ENCODE measurements around the gene TRABD2B. TPM values are rescaled to one million over a fixed set of nuclear protein-coding genes. Genes with fewer than 3 reads are reported as not detected.

The TRABD2B gene
- polyA plus RNA-seq, 1 donor: 21.2 TPM

- DNase-seq: no peak
Observed at GRCh38 chr1:47776667-47777131, 220.5 kb downstream of the TRABD2B start.

DNA sequence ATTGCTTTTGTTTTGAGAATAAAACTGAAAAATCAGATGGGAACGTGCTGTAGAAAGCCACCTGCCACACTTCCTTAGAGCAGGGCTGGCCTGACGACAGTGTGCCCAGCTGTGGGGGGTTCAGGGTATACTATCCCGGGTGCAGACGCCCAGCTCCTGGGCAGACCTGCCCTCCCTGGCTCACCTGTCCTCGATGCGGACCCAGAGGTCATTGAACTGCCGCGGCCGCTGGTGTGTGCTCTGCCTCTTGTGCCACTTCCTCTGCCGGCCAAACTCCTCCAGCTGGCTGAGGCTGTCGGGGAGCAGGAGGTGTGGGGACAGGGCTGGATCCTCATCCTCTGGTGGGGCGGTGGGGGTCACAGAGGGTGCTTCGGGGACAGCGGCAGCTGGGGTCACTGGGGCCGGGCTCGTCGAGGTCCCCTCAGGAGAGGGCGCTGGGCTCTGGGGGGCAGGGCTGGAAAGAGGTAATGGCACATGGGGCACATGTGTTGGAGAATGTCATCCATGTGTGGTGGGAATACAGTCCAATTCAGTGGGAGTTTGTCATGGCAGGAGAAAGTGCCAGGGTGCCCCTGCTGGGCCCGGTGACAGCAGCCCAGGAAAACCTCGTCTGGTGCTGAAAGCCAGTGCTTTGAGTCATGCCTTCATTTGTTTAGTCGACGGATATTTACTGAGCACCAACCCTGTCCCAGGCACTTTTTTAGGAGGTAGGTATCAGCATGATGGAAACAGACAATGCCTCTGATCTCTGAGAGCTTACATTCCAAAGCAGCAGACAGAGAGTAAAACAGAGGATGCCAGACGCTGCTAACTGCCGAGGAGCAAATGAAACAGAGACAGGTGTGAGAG is 222.0 kb downstream of the TRABD2B start:
- DNase-seq: no peak

DNA sequence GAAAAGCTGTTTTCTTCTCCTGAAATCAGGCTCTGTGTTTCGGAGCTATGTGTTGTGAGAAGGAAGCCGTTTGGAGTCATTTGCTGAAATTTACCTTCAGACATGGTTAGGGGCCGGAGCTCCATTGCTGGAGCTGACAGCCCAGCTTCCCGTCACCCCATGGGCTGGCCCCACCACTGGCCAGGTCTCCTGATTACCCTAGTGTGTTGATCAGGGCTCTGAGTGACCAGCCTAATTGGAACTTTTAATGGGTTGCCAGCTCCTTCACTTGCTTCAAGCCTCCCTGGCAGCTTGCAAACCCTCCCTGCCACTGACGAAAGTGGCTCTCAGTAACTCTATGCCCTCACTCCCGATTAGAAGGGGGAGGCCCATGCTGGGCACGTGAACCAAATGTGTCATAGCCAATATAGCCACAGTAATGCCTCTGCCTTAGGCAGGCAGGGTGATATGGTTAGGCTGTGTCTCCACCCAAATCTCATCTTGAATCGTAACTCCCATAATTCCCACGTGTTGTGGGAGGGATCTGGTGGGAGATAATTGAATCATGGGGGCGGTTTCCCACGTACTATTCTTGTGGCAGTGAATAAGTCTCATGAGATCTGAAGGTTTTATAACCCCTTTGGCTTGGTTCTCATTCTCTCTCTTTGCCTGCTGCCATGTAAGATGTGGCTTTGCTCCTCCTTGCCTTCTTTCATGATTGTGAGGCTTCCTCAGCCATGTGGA is 224.1 kb downstream of the TRABD2B start:
- DNase-seq: no peak

GRCh38 chr1:47772281-47772680 is 224.9 kb downstream of the TRABD2B start:
- no peak for DNase-seq

DNA sequence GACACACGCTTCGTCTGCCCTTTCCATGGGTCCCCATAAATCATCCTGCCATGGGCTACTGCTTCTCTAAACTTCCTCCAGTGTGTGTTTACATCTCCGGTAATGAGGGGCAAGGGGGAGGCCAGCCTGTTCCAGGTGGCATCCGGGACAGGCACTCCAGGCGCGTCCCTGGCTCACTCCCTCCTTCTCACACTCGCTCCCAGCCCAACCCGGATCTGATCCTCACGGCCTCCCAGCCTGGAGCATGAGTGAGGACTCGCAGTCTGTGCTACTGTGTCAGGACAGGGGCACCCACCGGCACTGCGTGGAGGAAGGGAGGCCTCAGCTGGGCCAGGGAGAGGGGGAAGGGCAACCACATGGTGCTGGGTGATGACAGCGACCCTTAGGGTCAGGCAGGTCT is 225.4 kb downstream of the TRABD2B start:
- DNase-seq: peak; percentile 65

GRCh38 chr1:47769983-47770382 is 227.2 kb downstream of the TRABD2B start:
- no peak for DNase-seq

- no peak for DNase-seq
Observed at GRCh38 chr1:47769295-47769694, 227.9 kb downstream of the TRABD2B start.

DNA sequence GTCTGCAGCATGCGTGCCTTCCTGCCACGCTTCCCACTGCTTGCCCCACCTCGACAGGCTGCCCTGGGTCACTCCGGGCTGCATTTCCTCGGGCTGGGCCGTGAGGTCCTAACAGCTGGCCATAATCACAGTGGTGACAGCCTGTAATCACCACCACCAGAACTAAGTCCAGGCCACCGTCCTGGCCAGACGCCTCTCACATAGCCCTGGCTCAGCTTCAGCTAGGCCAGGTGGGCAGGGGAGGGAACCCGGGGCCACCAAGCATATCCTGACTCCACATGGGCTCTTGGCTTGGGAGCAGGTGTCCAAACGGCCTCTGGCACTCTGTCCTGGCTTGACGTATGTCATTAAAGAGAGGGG is 229.5 kb downstream of the TRABD2B start:
- DNase-seq: no peak

DNA sequence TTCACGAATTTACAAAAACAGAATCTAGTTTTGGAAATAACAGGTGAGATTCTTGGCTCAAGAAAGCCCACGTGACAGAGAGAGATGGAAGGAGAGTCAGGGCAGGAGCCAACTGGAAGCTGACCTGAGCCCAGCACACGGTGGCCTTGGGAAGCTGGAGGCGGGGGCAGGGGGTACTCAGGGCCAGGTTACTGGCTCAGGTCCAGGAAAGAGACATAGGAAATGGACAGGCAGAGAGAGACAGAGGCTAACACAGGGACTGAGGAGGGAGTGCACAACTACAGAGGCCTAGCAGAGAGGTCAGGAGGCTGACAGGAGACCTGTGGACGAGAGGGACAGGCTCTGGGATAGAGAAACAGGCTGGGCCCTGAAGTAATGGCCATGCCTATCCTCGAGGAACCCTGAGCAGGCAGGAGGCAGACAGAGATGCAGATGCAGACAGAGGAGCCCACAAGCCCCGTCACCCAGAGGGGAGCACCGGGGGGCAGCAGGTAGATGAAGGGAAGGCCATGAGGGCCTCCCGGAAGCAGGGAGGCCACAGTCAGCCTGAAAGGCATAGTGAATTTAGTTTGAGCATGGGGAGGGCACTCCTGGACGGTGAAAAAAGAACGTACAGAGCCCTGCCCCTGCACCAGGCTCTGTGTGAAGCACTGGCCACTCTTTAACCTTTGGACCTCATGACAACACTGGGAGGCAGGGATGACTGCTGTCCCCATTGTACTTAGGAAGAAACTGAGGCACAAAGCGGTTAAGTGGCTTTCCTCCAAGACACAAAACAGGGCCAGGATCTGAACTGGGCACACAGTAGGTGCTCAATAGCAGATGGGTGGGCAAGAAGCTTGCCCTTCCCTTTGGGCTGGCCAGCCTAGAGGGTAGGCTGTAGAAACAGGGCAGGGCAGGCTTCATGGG is 230.1 kb downstream of the TRABD2B start:
- DNase-seq: no peak

- no peak for DNase-seq
Observed at GRCh38 chr1:47765742-47766485, 231.3 kb downstream of the TRABD2B start.

- no peak for DNase-seq
Observed at GRCh38 chr1:47765236-47765635, 231.9 kb downstream of the TRABD2B start.

DNA sequence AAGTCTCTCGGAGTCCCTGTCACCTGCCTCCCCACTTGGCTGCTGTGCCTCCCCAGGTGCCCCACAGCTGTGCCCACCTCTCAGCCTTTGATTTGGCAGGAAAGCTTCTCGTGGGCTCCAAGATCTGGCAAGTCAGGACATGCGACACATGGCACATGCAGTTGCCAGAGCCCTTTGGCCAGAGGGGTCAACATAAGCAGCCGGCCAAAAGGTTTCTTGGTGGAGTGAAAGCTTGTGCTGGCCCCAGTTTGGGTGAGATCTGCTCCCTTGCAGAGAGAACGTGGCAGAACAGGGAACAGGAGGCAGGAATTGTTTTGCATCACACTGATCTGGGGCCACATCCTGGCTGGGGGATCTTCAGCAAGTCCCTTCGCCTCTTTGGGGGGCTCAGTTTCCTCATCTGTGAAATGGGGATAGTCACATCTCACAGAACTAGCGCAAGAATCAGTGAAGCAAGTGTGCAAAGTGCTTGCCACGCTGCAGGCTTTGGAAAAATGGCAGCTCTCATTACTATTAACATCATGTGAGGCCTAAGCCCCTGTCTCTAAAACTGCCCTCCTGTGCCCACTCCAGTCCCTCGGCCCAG is 232.6 kb downstream of the TRABD2B start:
- no peak for DNase-seq

GRCh38 chr1:47763591-47764171 is 233.5 kb downstream of the TRABD2B start:
- DNase-seq: no peak

DNA sequence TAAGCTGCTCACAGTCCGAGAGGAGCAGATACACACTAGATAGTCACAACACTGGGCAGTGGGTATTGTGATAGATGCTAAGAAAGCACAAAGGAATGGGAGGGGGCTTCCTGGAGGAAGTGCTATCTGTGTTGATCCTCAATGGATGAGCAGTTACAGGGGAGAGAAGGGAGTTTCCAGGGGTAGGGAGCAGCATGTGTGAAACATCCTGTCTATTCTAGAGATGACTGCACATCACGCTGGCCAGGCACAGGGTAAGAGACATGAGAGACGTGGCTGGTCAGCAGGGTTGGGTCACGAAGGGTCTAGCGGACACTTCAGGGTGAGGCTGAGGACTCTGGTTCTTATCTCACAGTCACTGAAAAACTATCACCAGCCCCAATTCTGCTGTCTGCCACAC is 235.2 kb downstream of the TRABD2B start:
- DNase-seq: no peak

DNA sequence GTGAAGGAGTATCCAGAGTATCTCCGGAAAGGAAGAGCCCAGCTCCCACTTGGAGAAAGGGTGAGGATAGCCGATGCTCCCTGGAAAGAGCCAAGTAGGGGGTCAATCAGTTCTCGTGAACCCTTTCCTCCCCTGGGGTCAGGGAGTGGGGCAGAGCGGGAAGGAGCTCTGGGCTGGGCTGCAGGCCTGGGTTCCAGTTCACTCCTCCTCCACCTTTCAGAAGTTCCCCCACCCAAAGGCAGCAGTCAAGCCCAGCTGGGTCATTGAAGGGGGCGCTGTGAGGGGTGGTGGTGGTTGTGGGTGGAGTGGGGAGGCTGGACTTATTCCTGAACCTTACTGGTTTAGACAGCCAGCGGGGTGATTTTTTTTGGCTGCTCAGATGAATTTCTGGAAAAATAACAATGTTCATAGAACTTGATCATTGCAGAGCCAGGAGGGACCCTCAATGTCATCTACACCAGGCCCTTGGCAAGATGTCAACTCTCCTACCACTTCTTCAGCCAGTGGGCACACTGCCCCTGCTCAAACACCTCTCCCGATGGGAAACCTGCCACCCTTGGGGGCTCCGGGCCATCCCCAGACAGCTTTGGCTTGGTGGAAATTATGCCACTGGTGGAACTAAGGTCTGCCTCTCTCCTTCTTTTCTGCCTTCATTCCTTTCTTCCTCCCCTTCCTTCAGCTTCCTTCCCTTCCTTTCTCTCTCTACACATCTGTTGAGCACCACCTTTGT is 235.8 kb downstream of the TRABD2B start:
- DNase-seq: no peak

DNA sequence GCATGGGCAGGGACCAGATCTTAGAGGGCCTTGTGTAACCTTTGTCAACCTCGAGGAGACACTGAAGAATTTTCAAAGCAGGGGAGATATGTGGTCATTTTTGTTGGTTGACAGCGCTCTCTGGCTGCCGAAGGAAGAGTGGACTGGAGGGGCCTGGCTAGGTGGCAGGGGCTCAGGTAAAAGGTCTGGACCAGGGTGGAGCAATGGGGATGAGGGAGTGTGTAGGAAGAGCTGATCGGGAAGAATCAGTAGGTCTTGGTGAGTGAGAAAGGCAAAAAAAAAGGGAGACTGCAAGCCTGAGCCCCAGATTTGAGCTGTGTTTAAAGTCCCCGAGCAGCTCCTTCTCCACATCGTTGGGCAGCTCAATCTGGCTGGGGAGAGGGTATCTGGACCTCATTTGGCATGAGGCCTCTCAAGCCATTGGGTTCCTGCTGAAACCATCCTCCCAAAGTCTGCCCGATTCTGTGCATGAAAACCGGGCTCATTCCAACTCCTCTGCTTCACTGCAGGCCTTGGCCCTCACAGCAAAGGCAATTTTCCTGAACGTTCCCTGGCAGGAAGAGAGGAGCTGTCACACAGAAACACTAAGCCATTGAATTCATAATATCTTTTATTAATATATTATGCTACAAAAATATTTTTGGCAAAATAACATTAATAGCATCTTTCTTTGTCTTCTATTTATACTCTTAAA is 237.1 kb downstream of the TRABD2B start:
- DNase-seq: no peak

DNA sequence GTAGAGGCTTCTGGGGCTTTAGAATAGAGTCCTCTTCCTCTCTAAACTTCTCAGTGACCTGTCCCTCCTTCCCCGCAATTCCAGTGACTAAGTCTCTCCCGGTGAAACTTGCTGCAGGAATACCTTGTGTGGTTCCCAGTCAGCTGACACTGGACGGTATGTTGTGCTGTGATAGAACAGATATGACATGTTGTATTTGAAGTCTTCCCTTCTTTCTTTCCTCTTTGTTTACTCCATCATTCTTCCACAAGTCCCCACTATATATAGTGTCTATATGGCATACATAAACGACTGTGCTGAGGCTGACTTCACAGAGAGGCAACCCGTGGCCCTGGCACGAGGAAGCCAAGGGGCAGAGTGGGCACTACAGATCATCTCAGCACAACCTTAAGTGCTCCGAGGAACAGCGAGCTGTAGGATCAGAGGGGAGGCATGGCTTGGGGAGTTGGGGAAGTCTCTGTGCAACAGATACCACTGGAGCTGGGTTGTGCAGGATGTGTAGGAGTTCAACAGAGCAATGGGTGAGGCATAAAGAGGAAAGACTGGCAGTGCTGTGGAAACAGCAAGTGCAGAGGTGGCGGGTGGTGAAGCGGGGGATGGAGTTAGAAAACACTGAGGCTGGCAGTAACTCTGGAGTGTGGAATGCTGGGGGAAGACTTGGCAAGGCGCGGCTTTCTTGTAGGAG is 237.8 kb downstream of the TRABD2B start:
- no peak for DNase-seq

DNA sequence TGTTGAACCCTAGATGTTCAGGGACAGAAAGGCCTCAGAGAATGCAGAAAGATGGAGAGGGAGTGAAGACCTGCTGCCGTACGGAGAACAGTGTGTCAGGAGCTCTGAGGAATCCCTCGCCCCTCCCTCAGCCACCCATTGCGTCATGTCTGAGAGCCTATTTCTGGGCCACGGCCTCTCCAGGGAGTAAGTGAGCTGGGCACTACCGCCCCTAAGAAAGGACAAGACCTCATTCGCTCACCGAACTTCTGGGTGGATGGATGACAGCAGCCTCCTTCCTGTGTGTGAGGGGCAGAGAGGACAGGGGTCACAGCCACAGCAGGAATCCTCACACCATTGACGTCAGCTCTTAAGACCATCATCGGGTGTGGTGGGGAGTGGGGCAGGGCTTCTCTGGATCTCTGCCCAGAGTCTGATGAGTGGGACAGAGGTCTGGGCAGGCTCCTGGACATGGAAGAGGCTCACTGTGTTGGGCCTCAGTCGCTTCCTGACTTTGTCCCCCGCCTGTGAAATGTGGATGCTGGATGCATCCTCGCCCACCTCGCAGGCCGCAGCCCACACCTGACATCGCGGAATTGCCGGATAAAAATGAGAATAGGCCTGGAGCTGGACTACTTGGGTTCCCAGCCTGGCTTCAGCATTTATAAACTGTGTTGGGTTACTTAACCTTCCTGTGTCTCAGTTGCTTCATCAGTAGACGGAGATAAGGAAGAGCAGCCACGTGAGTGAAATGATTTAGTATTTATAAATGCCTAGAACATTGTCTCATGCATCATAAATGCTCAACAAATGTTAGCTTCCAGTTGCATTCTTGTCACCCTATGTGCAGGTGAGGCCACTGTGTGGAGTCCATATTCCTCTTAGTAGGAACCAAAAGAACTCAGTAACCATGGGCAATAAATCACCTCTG is 238.6 kb downstream of the TRABD2B start:
- DNase-seq: no peak
